Natural killer cell (primary cell): ENCODE results near the gene ATXN1. TPM values are rescaled to one million over a fixed set of nuclear protein-coding genes. Genes with fewer than 3 reads are reported as not detected.
"Not testable (repeated sequence)": the region's sequence is repeated elsewhere in the genome, so short reads cannot be mapped to it uniquely, and the experiment has no call there.

Experiments
- ATAC-seq, 3 donors: fragments of 150-1000 bp in 2 of 3; fragments of 200-7000 bp in 1 of 3; cut with Tn5 transposase; 1 replicate in 1 of 3; 2 replicates in 2 of 3; pipeline ENCODE4 v1.10.0; 2021; ENCODE audit warnings: mild to moderate bottlenecking in 2 of 3, moderate library complexity in 2 of 3
- DNase-seq, 2 donors: peaks; one replicate each; pipeline versions ENCODE4 v3.0.0 to v3.0.0-alpha.2; 2013 to 2021; ENCODE audit warnings: mixed read lengths in 1 of 2
- H3K27ac ChIP-seq: one replicate; pipeline ENCODE4 v1.5.1; 2013; ENCODE audit warnings: mild to moderate bottlenecking, low read length
- H3K27me3 ChIP-seq: one replicate; pipeline ENCODE4 v1.6.1; 2013; ENCODE audit warnings: low read length; ENCODE audit not compliant: control insufficient read depth, insufficient read depth
- H3K36me3 ChIP-seq: one replicate; pipeline ENCODE4 v1.6.1; 2013; ENCODE audit warnings: low read length; ENCODE audit not compliant: control insufficient read depth, insufficient read depth
- H3K4me1 ChIP-seq: one replicate; pipeline ENCODE4 v1.6.1; 2013; ENCODE audit warnings: low read length; ENCODE audit not compliant: control insufficient read depth, insufficient read depth
- H3K4me3 ChIP-seq: one replicate; pipeline ENCODE4 v1.5.1; 2013; ENCODE audit warnings: low read length
- H3K9me3 ChIP-seq: one replicate; pipeline ENCODE4 v1.6.1; 2013; ENCODE audit warnings: low read length; ENCODE audit not compliant: control insufficient read depth, insufficient read depth
- H3K27ac Mint-ChIP-seq, 2 donors: one replicate each; pipeline ENCODE4 v1.8.0; 2022; ENCODE audit warnings: mild to moderate bottlenecking in 2 of 2, mixed read lengths in 2 of 2, moderate library complexity in 1 of 2
- H3K27me3 Mint-ChIP-seq, 2 donors: one replicate each; pipeline ENCODE4 v1.8.0; 2022; ENCODE audit warnings: low read depth in 2 of 2, mixed read lengths in 2 of 2
- H3K36me3 Mint-ChIP-seq: one replicate; pipeline ENCODE4 v1.8.0; 2022; ENCODE audit warnings: mixed read lengths
- H3K4me1 Mint-ChIP-seq, 2 donors: one replicate each; pipeline ENCODE4 v1.8.0; 2022; ENCODE audit warnings: mixed read lengths in 2 of 2
- H3K4me3 Mint-ChIP-seq: one replicate; pipeline ENCODE4 v1.8.0; 2022; ENCODE audit warnings: mild to moderate bottlenecking, moderate library complexity, mixed read lengths
- H3K9me3 Mint-ChIP-seq, 2 donors: one replicate each; pipeline ENCODE4 v1.8.0; 2022; ENCODE audit warnings: mixed read lengths in 2 of 2
- CTCF ChIP-seq: fragments of 200-600 bp; IDR thresholded peaks from one replicate; pipeline ENCODE4 v1.8.0; 2022; ENCODE audit warnings: antibody characterized with exemption
- WGBS: methylation state at CpG from one replicate; pipeline ENCODE4 v1.1.7; 2013; ENCODE audit warnings: missing lambda C conversion rate; ENCODE audit not compliant: insufficient coverage; 5-methylcytosine and 5-hydroxymethylcytosine counted together
- intact Hi-C: fragments of 100-400 bp; cut with micrococcal nuclease; formaldehyde crosslinking; loops from one replicate; pipeline ENCODE4 v1.14.2; 2022
- total RNA-seq, 4 donors: library from RNA; stranded (reverse); fragments of 120-200 nt in 1 of 4; gene quantifications; one replicate each; pipeline versions ENCODE4 v1.2.3 to v1.2.4, GENCODE V29; 2013 to 2022

The ATXN1 gene
- total RNA-seq, 3 donors from 2014 or later (not counting 1 experiment from before 2014, with no cell fraction given) = 90.4 to 120 (median 97.9) TPM

- no peaks in the 10 kb centered on the region for H3K36me3 Mint-ChIP-seq
- no peaks in the 10 kb centered on the region for H3K27me3 Mint-ChIP-seq
- H3K27ac ChIP-seq = no peak overlapping the region
- H3K9me3 Mint-ChIP-seq = no peaks in the 10 kb centered on the region
- H3K27me3 ChIP-seq = no peaks in the 10 kb centered on the region
- no peaks in the 10 kb centered on the region for H3K9me3 ChIP-seq
- H3K36me3 ChIP-seq = no peaks in the 10 kb centered on the region
- intact Hi-C loops = no loop called here
- H3K4me3 ChIP-seq = no peak overlapping the region
- no peak overlapping the region for H3K27ac Mint-ChIP-seq
- ATAC-seq = no peak
- H3K4me3 Mint-ChIP-seq = no peak overlapping the region
- no peak for DNase-seq
- H3K4me1 Mint-ChIP-seq = peaks cover 17 to 18% of the 10 kb centered on the region in 2 donors
- no peaks in the 10 kb centered on the region for H3K4me1 ChIP-seq
- 99% methylated on average over 3 of the region's 3 CpGs for WGBS
- TF ChIP-seq CTCF = no peak
These were observed 297.2 kb downstream of the ATXN1 start for GRCh38 chr6:16464045-16464444.

GRCh38 chr6:16463246-16463645 is 298.0 kb downstream of the ATXN1 start:
- intact Hi-C loops, H3K4me3 Mint-ChIP-seq, H3K27me3 ChIP-seq, H3K36me3 ChIP-seq, H3K4me1 ChIP-seq, H3K9me3 Mint-ChIP-seq, H3K4me3 ChIP-seq, H3K27ac ChIP-seq, H3K36me3 Mint-ChIP-seq, H3K9me3 ChIP-seq, ATAC-seq, H3K27me3 Mint-ChIP-seq, DNase-seq: not testable (repeated sequence)
- 97% methylated on average over 4 of the region's 4 CpGs for WGBS
- Mint-ChIP-seq H3K4me1 (peaks cover 10% of the 10 kb centered on the region in 2 donors), H3K27ac (peak overlapping the region in 1 of 2 donors; percentile 12)

GRCh38 chr6:16461491-16461890 is 299.8 kb downstream of the ATXN1 start:
- Histone ChIP-seq H3K27me3 (no peaks in the 10 kb centered on the region), H3K36me3 (no peaks in the 10 kb centered on the region), H3K27ac (no peak overlapping the region), H3K9me3 (no peaks in the 10 kb centered on the region), H3K4me3 (no peak overlapping the region), H3K4me1 (no peaks in the 10 kb centered on the region)
- Mint-ChIP-seq H3K9me3 (no peaks in the 10 kb centered on the region), H3K27ac (no peak overlapping the region), H3K4me1 (peaks cover 10% of the 10 kb centered on the region in 2 donors), H3K4me3 (no peak overlapping the region), H3K36me3 (no peaks in the 10 kb centered on the region), H3K27me3 (no peaks in the 10 kb centered on the region)
- 95% methylated on average over 6 of the region's 6 CpGs for WGBS
- DNase-seq = no peak
- ATAC-seq = no peak
- intact Hi-C loops = no loop called here
- no peak for TF ChIP-seq CTCF

GRCh38 chr6:16459472-16459871 is 301.8 kb downstream of the ATXN1 start:
- H3K27me3 Mint-ChIP-seq, H3K36me3 Mint-ChIP-seq, H3K4me1 ChIP-seq, H3K4me3 ChIP-seq, H3K27ac ChIP-seq, H3K36me3 ChIP-seq, intact Hi-C loops, H3K9me3 Mint-ChIP-seq, H3K27me3 ChIP-seq, H3K9me3 ChIP-seq, ATAC-seq, H3K27ac Mint-ChIP-seq, H3K4me3 Mint-ChIP-seq, DNase-seq: not testable (repeated sequence)
- WGBS = 95% methylated on average over 5 of the region's 5 CpGs
- H3K4me1 Mint-ChIP-seq = peaks cover 15 to 16% of the 10 kb centered on the region in 2 donors
